SJCRH30 (cell line): ENCODE data around the gene EHF. TPM values are rescaled to one million over a fixed set of nuclear protein-coding genes. Genes with fewer than 3 reads are reported as not detected.

Experiments used
- total RNA-seq: library from RNA; depleted of rRNA; stranded (reverse); fragments of >200 nt; shearing (Covaris generic); gene quantifications from 2 replicates; pipeline ENCODE4 v1.2.3, GENCODE V29; 2014; rRNA removed

The EHF gene
- total RNA-seq, 1 experiment from 2014 or later = not detected

Other genes starting within 250 kb of the EHF start
- gene CAT, start 182.2 kb upstream of the EHF start, total RNA-seq = 32.6 and 32.7 TPM in 2 replicates
- not detected in 2 replicates for gene ELF5, start 107.3 kb upstream of the EHF start, total RNA-seq